Hypothalamus (tissue), 51 donors: ENCODE results near the gene MBL2.

Experiments
- DNase-seq, 51 donors: peaks; one replicate each; lab custom pipeline; 2025; lab: John Stamatoyannopoulos, UW

Gene MBL2

GRCh38 chr10:52772623-52773022 is at the start of gene MBL2:
MBL2 (minus strand) TSS chr10:52772784; CDS start chr10:52771635, 1,149 bp downstream.
- DNase-seq, result no peak

- DNase-seq, result no peak
These were observed 47.7 kb upstream of the MBL2 start for GRCh38 chr10:52820309-52820708.

- peak in 1 of 51 donors; percentile 4 for DNase-seq
These were observed 45.4 kb upstream of the MBL2 start for GRCh38 chr10:52818019-52818418.

- DNase-seq, result no peak
These were observed 41.9 kb upstream of the MBL2 start for GRCh38 chr10:52814506-52814905.

GRCh38 chr10:52811776-52812175 is 39.2 kb upstream of the MBL2 start:
- no peak for DNase-seq

- no peak for DNase-seq
These were observed 38.2 kb upstream of the MBL2 start for GRCh38 chr10:52810761-52811160.

GRCh38 chr10:52807803-52808202 is 35.2 kb upstream of the MBL2 start:
- DNase-seq, result no peak

- no peak for DNase-seq
These were observed 33.1 kb upstream of the MBL2 start for GRCh38 chr10:52805414-52806285.

GRCh38 chr10:52801947-52802346 is 29.4 kb upstream of the MBL2 start:
- no peak for DNase-seq

- no peak for DNase-seq
These were observed 13.5 kb upstream of the MBL2 start for GRCh38 chr10:52786098-52786497.

GRCh38 chr10:52785418-52785817 is 12.8 kb upstream of the MBL2 start:
- DNase-seq, result no peak

GRCh38 chr10:52783726-52784125 is 11.1 kb upstream of the MBL2 start:
- no peak for DNase-seq

GRCh38 chr10:52782554-52782953 is 10.0 kb upstream of the MBL2 start:
- DNase-seq, result no peak

- DNase-seq, result no peak
These were observed 8.0 kb upstream of the MBL2 start for GRCh38 chr10:52780391-52781155.

- DNase-seq, result peak in 38 of 51 donors; percentile 6 to 75 (median 35)
These were observed 7.2 kb upstream of the MBL2 start for GRCh38 chr10:52779541-52780390.

- DNase-seq, result peak in 6 of 51 donors; percentile 2 to 26 (median 7)
These were observed 6.2 kb upstream of the MBL2 start for GRCh38 chr10:52778511-52779392.

GRCh38 chr10:52777414-52777813 is 4.8 kb upstream of the MBL2 start:
- no peak for DNase-seq

GRCh38 chr10:52776471-52776903 is 3.9 kb upstream of the MBL2 start:
- DNase-seq, result no peak

- DNase-seq, result no peak
These were observed 2.6 kb upstream of the MBL2 start for GRCh38 chr10:52775132-52775647.
